ENCODE data around the gene ZNF70.

The ZNF70 gene

DNA sequence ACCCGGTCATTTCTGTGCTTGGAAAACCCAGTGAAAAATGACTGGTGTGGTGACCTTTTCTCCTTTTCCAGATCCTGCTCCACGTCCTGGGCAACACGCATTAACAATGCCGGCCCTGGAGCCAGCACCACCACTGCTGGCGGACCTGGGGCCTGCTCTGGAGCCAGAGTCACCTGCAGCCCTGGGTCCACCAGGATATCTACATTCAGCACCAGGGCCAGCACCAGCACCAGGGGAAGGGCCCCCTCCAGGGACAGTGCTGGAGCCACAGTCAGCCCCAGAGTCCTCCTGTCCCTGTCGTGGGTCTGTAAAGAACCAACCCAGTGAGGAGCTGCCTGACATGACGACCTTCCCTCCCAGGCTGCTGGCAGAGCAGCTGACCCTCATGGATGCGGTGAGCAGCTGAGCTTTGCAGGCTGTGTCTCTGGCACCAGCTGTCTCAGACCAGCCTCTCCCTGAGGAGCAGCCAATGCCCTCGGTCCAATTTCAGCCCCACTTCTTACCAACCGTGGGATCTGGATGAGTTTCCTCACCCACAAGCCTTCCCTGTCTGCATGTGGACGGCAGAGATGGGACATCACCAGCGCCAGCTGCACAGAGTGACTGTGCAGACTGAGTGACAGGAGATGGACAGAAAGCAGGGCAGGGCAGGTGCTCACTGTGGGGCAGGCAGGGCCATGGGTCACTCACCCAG is 58.2 kb downstream of the ZNF70 start:
- Histone ChIP-seq H3K4me1 (ENCODE audit: insufficient read depth, low read length) (no peaks in the 10 kb centered on the region), H3K9me3 (ENCODE audit: control insufficient read depth, insufficient read depth, low read length) (no peaks in the 10 kb centered on the region), H3K9ac (ENCODE audit: low read depth, low read length) (no peak overlapping the region), H3K36me3 (ENCODE audit: insufficient read depth, low read length) (peaks cover 11% of the 10 kb centered on the region; the same call in 1 of the 2 replicates)

DNA sequence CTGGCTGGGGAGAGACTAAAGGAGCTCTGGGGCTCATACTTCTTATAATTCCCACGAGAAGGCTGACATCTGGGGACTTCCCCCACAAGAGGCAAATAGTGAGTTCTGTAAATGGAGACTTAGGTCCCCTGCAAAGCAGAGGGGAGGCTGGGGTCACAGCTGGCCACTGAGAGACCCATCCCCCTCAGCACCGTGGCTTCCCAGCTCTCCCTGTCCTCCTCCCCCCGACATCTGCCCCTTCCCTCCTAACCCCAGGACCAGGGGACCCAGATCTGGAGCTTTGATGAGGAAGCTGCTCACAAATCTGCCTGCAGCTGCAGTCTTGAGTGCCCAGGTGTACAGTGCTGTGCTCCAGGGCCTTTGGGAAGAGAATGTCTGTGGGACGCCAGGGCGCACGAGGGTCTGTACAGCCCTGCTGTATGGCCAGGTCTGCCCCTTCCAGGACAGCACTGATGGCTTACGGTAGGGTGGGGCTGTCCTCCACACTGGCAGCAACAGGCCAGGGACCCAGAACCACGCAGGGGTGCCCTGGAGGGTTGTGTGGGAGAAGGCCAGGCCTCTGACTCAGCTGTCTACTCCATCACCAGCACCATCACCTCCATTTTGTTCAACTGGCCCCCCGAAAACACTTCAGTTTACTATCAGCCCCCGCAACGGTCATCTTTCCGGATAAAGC is 59.0 kb downstream of the ZNF70 start:
- H3K36me3 ChIP-seq (ENCODE audit: insufficient read depth, low read length) = peaks cover 11% of the 10 kb centered on the region; the same call in 1 of the 2 replicates
- H3K9me3 ChIP-seq (ENCODE audit: control insufficient read depth, insufficient read depth, low read length) = no peaks in the 10 kb centered on the region
- H3K4me1 ChIP-seq (ENCODE audit: insufficient read depth, low read length) = no peaks in the 10 kb centered on the region
- H3K9ac ChIP-seq (ENCODE audit: low read depth, low read length) = no peak overlapping the region

DNA sequence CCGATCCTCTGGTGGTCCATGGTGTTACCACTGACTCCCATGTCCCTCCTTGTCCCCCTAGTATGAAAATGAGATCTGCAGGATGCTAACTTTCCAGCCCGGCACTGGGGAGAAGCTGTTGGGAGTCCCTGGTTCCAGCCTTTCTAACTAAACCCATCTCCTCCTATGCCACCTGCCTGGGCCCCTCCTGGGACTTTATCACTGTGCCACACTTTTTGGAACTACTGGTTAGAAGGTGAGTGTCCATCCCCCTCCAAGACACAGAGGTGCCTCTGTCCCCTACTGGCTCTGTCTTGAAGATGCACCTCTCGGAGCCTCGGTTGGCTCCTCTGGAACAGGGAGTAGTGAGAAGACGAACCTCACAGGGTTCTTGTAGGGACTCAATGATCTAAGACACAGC is 60.2 kb downstream of the ZNF70 start, which contains the start of gene RGL4:
RGL4 (plus strand) TSS at position 301 of the 400 bp plus-strand sequence. CDS start 1,018 bp downstream, outside the sequence.
- Histone ChIP-seq H3K36me3 (ENCODE audit: insufficient read depth, low read length) (peaks cover 11% of the 10 kb centered on the region; the same call in 1 of the 2 replicates), H3K9me3 (ENCODE audit: control insufficient read depth, insufficient read depth, low read length) (no peaks in the 10 kb centered on the region), H3K9ac (ENCODE audit: low read depth, low read length) (no peak within 1 kb of the TSS)

DNA sequence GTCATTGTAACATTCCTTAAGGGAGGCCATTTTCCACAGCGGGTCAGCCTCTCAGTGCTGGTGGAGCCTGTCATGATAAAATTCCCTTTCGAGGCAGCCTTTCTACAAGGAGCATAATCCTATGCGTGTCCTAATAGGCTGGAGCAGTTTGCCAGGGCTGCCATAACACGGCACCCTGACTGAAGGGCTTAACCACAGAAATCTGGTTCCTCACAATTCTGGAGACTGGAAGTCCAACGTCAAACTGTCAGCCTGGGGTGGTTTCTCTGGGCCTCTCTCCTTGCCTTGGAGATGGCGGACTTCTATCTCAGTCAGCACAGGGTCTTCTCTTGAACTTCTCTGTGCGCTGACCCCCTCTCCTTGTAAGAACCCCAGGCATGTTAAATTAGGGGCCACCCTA is 61.5 kb downstream of the ZNF70 start:
- H3K9me3 ChIP-seq (ENCODE audit: control insufficient read depth, insufficient read depth, low read length) = no peaks in the 10 kb centered on the region

More for the DNA sequence above, 60.2 kb downstream of the ZNF70 start, which contains the start of gene RGL4:
- H3K4me1 ChIP-seq (ENCODE audit: insufficient read depth, low read length) = no peaks in the 10 kb centered on the region

More for the DNA sequence above, 61.5 kb downstream of the ZNF70 start:
- Histone ChIP-seq H3K4me1 (ENCODE audit: insufficient read depth, low read length) (no peaks in the 10 kb centered on the region), H3K9ac (ENCODE audit: low read depth, low read length) (no peak overlapping the region), H3K36me3 (ENCODE audit: insufficient read depth, low read length) (peaks cover 1% of the 10 kb centered on the region; the same call in 1 of the 2 replicates)

Measured in ES-I3 (cell line).